ENCODE results near the gene PAM. TPM values are rescaled to one million over a fixed set of nuclear protein-coding genes. Genes with fewer than 3 reads are reported as not detected.

Gene PAM
- polyA plus RNA-seq, 1 donor (not counting 4 experiments of a cell fraction or from before 2014, with no cell fraction given) = 149 TPM

DNA sequence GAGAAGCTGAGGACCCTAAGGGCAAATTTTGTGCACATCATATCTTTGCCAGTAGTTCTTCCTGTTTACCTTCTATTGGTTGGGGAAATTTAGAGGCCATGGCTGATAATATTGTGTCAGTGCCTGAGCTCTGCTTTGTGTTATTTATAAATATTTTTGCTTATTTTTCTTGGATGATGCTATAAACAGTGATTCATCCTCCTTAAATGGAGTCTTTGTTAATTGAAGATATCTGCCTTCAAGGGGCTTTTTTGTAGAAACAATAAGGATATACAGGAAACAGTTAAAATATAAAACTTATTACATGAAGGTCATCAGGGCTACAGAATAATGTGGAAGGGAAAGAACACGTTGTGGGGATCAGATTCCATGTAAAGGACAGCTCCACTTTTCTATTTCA lies 78.0 kb downstream of the PAM start:
- no peaks in the 10 kb centered on the region for H3K27me3 ChIP-seq (ENCODE audit: control insufficient read depth, extremely low read depth, insufficient read depth, low read length)
- no peak for TF ChIP-seq EZH2 (IDR thresholded peaks at IDR 0.05; ENCODE audit: low read length)
- TF ChIP-seq, protein P1, sequence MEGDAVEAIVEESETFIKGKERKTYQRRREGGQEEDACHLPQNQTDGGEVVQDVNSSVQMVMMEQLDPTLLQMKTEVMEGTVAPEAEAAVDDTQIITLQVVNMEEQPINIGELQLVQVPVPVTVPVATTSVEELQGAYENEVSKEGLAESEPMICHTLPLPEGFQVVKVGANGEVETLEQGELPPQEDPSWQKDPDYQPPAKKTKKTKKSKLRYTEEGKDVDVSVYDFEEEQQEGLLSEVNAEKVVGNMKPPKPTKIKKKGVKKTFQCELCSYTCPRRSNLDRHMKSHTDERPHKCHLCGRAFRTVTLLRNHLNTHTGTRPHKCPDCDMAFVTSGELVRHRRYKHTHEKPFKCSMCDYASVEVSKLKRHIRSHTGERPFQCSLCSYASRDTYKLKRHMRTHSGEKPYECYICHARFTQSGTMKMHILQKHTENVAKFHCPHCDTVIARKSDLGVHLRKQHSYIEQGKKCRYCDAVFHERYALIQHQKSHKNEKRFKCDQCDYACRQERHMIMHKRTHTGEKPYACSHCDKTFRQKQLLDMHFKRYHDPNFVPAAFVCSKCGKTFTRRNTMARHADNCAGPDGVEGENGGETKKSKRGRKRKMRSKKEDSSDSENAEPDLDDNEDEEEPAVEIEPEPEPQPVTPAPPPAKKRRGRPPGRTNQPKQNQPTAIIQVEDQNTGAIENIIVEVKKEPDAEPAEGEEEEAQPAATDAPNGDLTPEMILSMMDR (optimal IDR thresholded peaks at IDR 0.05 in 1 of 3, IDR thresholded peaks at IDR 0.05 in 1 of 3, conservative IDR thresholded peaks at IDR 0.05 in 1 of 3; ENCODE audit: extremely low read depth in 1 of 3, insufficient read depth in 2 of 3, low read length in 3 of 3) = no peak
- DNase-seq (ENCODE audit: low read depth, low spot score) = no peak
- no peak overlapping the region for H2AFZ ChIP-seq (ENCODE audit: control insufficient read depth, low read length)
- no peak overlapping the region for H3K9ac ChIP-seq (ENCODE audit: control insufficient read depth, extremely low read depth, insufficient read depth, low read length)
- dilution Hi-C loops (cut with MboI; ENCODE audit: extremely low pct_ligation_motif_present, low sequenced_read_pairs) = no loop called here
- no peak overlapping the region for H3K4me3 ChIP-seq (ENCODE audit: control insufficient read depth in 2 of 3, extremely low read depth in 1 of 3, insufficient read depth in 2 of 3, low read depth in 1 of 3, low read length in 3 of 3)
- H3K79me2 ChIP-seq (ENCODE audit: control insufficient read depth, insufficient read depth, low read length) = no peaks in the 10 kb centered on the region
- H3K27ac ChIP-seq (ENCODE audit: control insufficient read depth, insufficient read depth, low read length) = no peak overlapping the region
- H3K4me2 ChIP-seq (ENCODE audit: control insufficient read depth, extremely low read depth, insufficient read depth, low read depth, low read length) = no peak overlapping the region
- H3K9me1 ChIP-seq (ENCODE audit: control insufficient read depth, extremely low read depth, insufficient read depth, low read length) = no peaks in the 10 kb centered on the region
- FAIRE-seq = no peak
- H4K20me1 ChIP-seq (ENCODE audit: control insufficient read depth, extremely low read depth, insufficient read depth, low read length) = no peaks in the 10 kb centered on the region
- H3K36me3 ChIP-seq (ENCODE audit: control insufficient read depth in 2 of 2, extremely low read depth in 1 of 2, insufficient read depth in 2 of 2, low read length in 2 of 2) = no peaks in the 10 kb centered on the region
- H3K9me3 ChIP-seq (ENCODE audit: control insufficient read depth, low read depth, low read length) = no peaks in the 10 kb centered on the region
- H3K4me1 ChIP-seq (ENCODE audit: control insufficient read depth, extremely low read depth, insufficient read depth, low read length) = no peaks in the 10 kb centered on the region

DNA sequence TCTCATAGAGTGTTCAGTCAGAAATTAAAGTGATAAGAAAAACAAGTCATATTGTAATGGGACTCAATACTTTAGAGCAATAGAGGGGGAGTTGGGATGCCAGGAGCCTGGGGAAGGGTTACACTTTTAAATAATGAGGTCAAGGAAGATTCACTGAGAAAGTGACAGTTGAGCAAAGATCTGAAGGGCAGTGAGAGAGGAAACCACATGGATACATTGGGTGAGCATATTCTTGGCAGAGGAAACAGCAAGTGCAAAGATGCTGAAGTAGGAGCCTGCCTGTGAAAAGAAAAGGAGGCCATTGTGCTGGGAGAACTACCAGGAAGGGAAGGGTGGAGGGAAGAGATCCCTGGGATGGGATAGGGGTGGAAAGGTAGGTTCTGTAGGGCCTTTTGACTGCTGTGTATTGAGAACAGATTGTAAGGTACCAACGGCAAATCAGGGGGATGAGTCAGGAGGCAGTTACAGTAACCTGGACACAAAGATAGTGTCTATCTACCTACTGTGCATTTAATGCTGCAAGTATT lies 79.4 kb downstream of the PAM start:
- dilution Hi-C loops (cut with MboI; ENCODE audit: extremely low pct_ligation_motif_present, low sequenced_read_pairs) = no loop called here
- Histone ChIP-seq H4K20me1 (ENCODE audit: control insufficient read depth, extremely low read depth, insufficient read depth, low read length) (no peaks in the 10 kb centered on the region), H3K9me3 (ENCODE audit: control insufficient read depth, low read depth, low read length) (no peaks in the 10 kb centered on the region), H3K27me3 (ENCODE audit: control insufficient read depth, extremely low read depth, insufficient read depth, low read length) (no peaks in the 10 kb centered on the region), H3K4me2 (ENCODE audit: control insufficient read depth, extremely low read depth, insufficient read depth, low read depth, low read length) (no peak overlapping the region), H3K4me1 (ENCODE audit: control insufficient read depth, extremely low read depth, insufficient read depth, low read length) (no peaks in the 10 kb centered on the region), H3K36me3 (ENCODE audit: control insufficient read depth in 2 of 2, extremely low read depth in 1 of 2, insufficient read depth in 2 of 2, low read length in 2 of 2) (no peaks in the 10 kb centered on the region), H3K4me3 (ENCODE audit: control insufficient read depth in 2 of 3, extremely low read depth in 1 of 3, insufficient read depth in 2 of 3, low read depth in 1 of 3, low read length in 3 of 3) (no peak overlapping the region), H3K9me1 (ENCODE audit: control insufficient read depth, extremely low read depth, insufficient read depth, low read length) (no peaks in the 10 kb centered on the region), H2AFZ (ENCODE audit: control insufficient read depth, low read length) (no peak overlapping the region), H3K79me2 (ENCODE audit: control insufficient read depth, insufficient read depth, low read length) (no peaks in the 10 kb centered on the region), H3K9ac (ENCODE audit: control insufficient read depth, extremely low read depth, insufficient read depth, low read length) (no peak overlapping the region), H3K27ac (ENCODE audit: control insufficient read depth, insufficient read depth, low read length) (no peak overlapping the region)
- FAIRE-seq = no peak
- TF ChIP-seq, protein P1 (optimal IDR thresholded peaks at IDR 0.05 in 1 of 3, IDR thresholded peaks at IDR 0.05 in 1 of 3, conservative IDR thresholded peaks at IDR 0.05 in 1 of 3; ENCODE audit: extremely low read depth in 1 of 3, insufficient read depth in 2 of 3, low read length in 3 of 3) = no peak
- TF ChIP-seq EZH2 (IDR thresholded peaks at IDR 0.05; ENCODE audit: low read length) = no peak
- DNase-seq (ENCODE audit: low read depth, low spot score) = no peak
